GM18526 (cell line): ENCODE results near the gene IL21.

Experiments used
- POLR2A ChIP-seq: IDR thresholded peaks from 3 replicates; pipeline ENCODE4 v1.6.1; 2011; ENCODE audit not compliant: insufficient read length; ENCODE audit errors: extremely low read depth

The IL21 gene

GRCh38 chr4:122621016-122621507 is at the start of gene IL21:
IL21 (minus strand) TSS chr4:122621066; CDS start chr4:122621011, 55 bp downstream.
- TF ChIP-seq POLR2A, result no peak

GRCh38 chr4:122669911-122670738 is 49.3 kb upstream of the IL21 start:
- no peak for TF ChIP-seq POLR2A

- no peak for TF ChIP-seq POLR2A
Observed at GRCh38 chr4:122668241-122668640, 47.4 kb upstream of the IL21 start.

GRCh38 chr4:122666527-122667245 is 45.8 kb upstream of the IL21 start:
- TF ChIP-seq POLR2A, result no peak

- no peak for TF ChIP-seq POLR2A
Observed at GRCh38 chr4:122665161-122665929, 44.5 kb upstream of the IL21 start.

- no peak for TF ChIP-seq POLR2A
Observed at GRCh38 chr4:122663814-122664610, 43.1 kb upstream of the IL21 start.

GRCh38 chr4:122663291-122663690 is 42.4 kb upstream of the IL21 start:
- no peak for TF ChIP-seq POLR2A

- TF ChIP-seq POLR2A, result no peak
Observed at GRCh38 chr4:122662701-122663100, 41.8 kb upstream of the IL21 start.

GRCh38 chr4:122661176-122662160 is 40.6 kb upstream of the IL21 start:
- no peak for TF ChIP-seq POLR2A

- no peak for TF ChIP-seq POLR2A
Observed at GRCh38 chr4:122658818-122659295, 38.0 kb upstream of the IL21 start.

- TF ChIP-seq POLR2A, result no peak
Observed at GRCh38 chr4:122658377-122658776, 37.5 kb upstream of the IL21 start.

GRCh38 chr4:122657553-122657952 is 36.7 kb upstream of the IL21 start:
- TF ChIP-seq POLR2A, result no peak

- TF ChIP-seq POLR2A, result no peak
Observed at GRCh38 chr4:122652379-122652778, 31.5 kb upstream of the IL21 start.
